Measurements from ENCODE around the gene CACNG4. TPM values are rescaled to one million over a fixed set of nuclear protein-coding genes. Genes with fewer than 3 reads are reported as not detected.

Gene CACNG4
- total RNA-seq (ENCODE audit: low replicate concordance), result 27.5 and 32.1 TPM in 2 replicates
- long read RNA-seq, partial matches to known transcripts, result 1 of 1 reads
- long read RNA-seq, other reads (novel, unspliced or antisense), result 0 of 1 reads

DNA sequence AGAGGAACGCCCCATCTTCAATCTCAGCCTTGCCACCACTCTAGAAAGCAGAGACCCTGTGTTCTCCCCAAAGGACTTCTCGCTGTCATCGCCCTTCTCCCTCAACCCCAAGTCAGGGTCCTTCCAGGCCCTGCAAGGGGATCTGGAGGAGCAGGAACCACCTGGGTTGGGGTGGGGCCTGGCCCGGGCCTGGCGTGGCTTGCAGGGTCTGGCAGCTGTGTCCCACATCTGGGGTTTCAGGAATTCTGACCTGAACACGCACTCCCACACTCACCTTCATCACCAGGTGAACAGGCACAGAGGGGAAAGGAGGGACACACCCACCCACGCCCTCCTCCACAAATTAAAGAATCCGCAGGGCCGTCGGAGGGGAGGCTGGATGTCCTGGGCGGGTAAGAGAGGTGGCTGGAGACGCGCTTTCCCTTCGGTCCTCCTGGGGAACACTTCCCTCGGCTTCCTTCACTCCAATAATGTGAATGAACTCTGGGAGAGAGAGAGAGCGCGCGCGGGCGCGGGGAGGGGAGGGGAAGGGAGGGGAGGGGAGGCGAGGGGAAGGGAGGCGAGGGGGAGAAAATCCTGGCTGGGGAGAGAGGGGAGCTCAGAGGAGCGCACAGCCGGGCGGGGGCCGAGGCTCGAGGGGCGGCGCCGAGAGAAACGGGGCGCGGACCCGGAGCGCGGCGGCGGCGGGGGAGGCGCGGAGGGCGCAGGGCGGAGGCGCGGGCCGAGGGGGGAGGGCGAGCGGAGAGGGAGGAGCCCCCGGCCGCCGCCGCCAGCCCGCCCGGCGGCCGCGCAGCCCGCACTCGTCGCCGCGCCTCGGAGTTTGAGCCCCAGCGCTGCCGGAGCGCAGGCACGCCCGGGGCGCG is at the start of gene CACNG4:
Gene CACNG4, plus strand, starts transcription at position 799 of the 863 bp plus-strand sequence. CDS start 205 bp downstream, outside the sequence.
- H3K4me3 Mint-ChIP-seq, result peak within 1 kb of the TSS; percentile 86
- no peaks in the 10 kb centered on the region for H3K36me3 Mint-ChIP-seq
- DNase-seq (ENCODE audit: extremely low spot score, unreplicated experiment), result peak; percentile 76
- peaks cover 30% of the 10 kb centered on the region for H3K4me1 Mint-ChIP-seq (ENCODE audit: unreplicated experiment)
- peaks cover 40% of the 10 kb centered on the region for H3K27me3 Mint-ChIP-seq
- no peak for TF ChIP-seq CTCF (conservative IDR thresholded peaks at IDR 0.05)
- no peaks in the 10 kb centered on the region for H3K9me3 Mint-ChIP-seq
- H3K27ac Mint-ChIP-seq, result peak within 1 kb of the TSS; percentile 70

DNA sequence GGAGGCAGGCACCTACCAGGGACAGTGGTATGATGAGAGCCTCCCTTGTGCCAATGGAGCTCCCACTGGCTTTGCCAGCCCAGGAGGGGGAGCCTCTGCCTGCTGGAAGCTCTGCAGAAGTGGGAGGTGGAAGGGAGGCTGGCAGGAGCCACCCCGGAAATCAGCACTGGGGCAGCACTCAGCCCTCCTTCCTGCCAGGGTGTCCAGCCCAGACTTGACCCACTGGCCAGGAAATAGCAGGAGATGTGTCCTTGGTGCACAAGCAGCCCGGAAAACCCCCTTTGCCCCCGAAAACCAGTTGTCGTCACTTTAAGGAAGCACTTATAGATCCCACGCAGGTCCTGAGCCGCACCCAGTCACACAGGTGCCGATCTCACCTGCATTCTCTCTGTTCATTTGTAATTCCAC is 49.3 kb upstream of the CACNG4 start:
- Mint-ChIP-seq H3K9me3 (peaks cover 7% of the 10 kb centered on the region), H3K27ac (no peak overlapping the region), H3K36me3 (no peaks in the 10 kb centered on the region), H3K4me3 (no peak overlapping the region), H3K4me1 (ENCODE audit: unreplicated experiment) (no peaks in the 10 kb centered on the region), H3K27me3 (peaks cover 6% of the 10 kb centered on the region)
- no peak for DNase-seq (ENCODE audit: extremely low spot score, unreplicated experiment)
- TF ChIP-seq CTCF (conservative IDR thresholded peaks at IDR 0.05), result peak; percentile 26

GRCh38 chr17:66915792-66916191 is 48.7 kb upstream of the CACNG4 start:
- peaks cover 6% of the 10 kb centered on the region for H3K27me3 Mint-ChIP-seq
- H3K4me1 Mint-ChIP-seq (ENCODE audit: unreplicated experiment), result no peaks in the 10 kb centered on the region
- no peak overlapping the region for H3K4me3 Mint-ChIP-seq
- H3K9me3 Mint-ChIP-seq, result peaks cover 7% of the 10 kb centered on the region
- no peak for DNase-seq (ENCODE audit: extremely low spot score, unreplicated experiment)
- H3K36me3 Mint-ChIP-seq, result no peaks in the 10 kb centered on the region
- TF ChIP-seq CTCF (conservative IDR thresholded peaks at IDR 0.05), result no peak
- H3K27ac Mint-ChIP-seq, result no peak overlapping the region

DNA sequence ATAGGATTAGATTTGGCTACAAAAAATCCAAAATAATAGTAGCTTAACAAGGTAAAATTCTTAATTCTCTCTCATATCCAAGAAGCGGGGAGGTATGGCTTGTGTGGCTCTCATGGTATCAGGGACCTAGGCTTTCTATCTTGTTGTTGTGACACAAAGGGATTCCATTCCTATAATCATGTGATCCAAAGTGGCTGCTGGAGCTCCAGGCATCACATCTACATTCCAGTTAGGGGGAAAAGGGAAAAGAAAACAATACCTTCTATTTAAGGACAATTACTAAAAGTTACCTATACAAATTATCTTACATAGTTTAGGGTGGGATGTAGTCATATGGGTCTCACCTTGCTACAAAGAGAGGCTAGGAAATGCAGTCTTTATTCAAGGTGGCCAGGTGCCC is 47.6 kb upstream of the CACNG4 start:
- TF ChIP-seq CTCF (conservative IDR thresholded peaks at IDR 0.05), result no peak
- Mint-ChIP-seq H3K27ac (no peak overlapping the region), H3K27me3 (peaks cover 9% of the 10 kb centered on the region)

DNA sequence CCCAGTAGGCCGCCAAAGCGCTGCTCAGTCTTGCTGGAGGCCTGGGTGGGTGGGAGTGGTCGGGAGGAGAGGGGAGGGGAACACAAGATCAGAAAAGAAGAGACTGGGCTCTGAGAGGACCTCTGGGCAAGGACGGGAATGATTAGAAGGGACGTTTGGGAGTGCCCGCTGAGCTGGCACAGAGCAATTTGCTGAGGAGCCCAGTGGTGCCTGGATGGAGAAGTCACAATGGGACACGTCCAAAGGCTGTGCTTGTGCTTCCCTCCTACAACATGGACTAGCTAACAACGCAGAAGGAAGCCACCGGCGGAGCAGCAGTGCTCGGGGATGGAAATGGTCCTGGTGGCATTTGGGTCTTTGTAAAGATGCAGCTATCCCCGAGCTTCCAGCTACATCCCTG is 45.6 kb upstream of the CACNG4 start:
- H3K36me3 Mint-ChIP-seq, result no peaks in the 10 kb centered on the region
- no peak for TF ChIP-seq CTCF (conservative IDR thresholded peaks at IDR 0.05)
- H3K9me3 Mint-ChIP-seq, result no peaks in the 10 kb centered on the region
- H3K27ac Mint-ChIP-seq, result no peak overlapping the region
- H3K4me1 Mint-ChIP-seq (ENCODE audit: unreplicated experiment), result no peaks in the 10 kb centered on the region
- peaks cover 6% of the 10 kb centered on the region for H3K27me3 Mint-ChIP-seq
- DNase-seq (ENCODE audit: extremely low spot score, unreplicated experiment), result no peak
- no peak overlapping the region for H3K4me3 Mint-ChIP-seq

More for the DNA sequence above, 47.6 kb upstream of the CACNG4 start:
- no peaks in the 10 kb centered on the region for H3K4me1 Mint-ChIP-seq (ENCODE audit: unreplicated experiment)
- H3K4me3 Mint-ChIP-seq, result no peak overlapping the region
- DNase-seq (ENCODE audit: extremely low spot score, unreplicated experiment), result no peak
- H3K9me3 Mint-ChIP-seq, result peaks cover 7% of the 10 kb centered on the region
- H3K36me3 Mint-ChIP-seq, result no peaks in the 10 kb centered on the region
